Loucy (cell line): Measurements from ENCODE around the gene ENTHD1.

Experiments
- H2AFZ ChIP-seq: fragments of 200-600 bp; sonication (generic); 2 replicates; pipeline ENCODE4 v1.6.0; 2016; ENCODE audit warnings: antibody characterized with exemption, mild to moderate bottlenecking, low read length, moderate library complexity
- H3F3A ChIP-seq: fragments of 200-600 bp; 2 replicates; pipeline ENCODE4 v1.6.0; 2016; ENCODE audit warnings: antibody characterized with exemption, low read depth, mild to moderate bottlenecking
- H3K27me3 ChIP-seq: fragments of 200-600 bp; sonication (generic); 2 replicates; pipeline ENCODE4 v1.6.1; 2014; ENCODE audit warnings: low read length, mild to moderate bottlenecking; ENCODE audit not compliant: insufficient read depth, poor library complexity, severe bottlenecking
- H3K36me3 ChIP-seq: fragments of 200-600 bp; sonication (generic); 2 replicates; pipeline ENCODE4 v1.6.1; 2016; ENCODE audit warnings: low read length; ENCODE audit not compliant: insufficient read depth
- H3K4me1 ChIP-seq: fragments of 200-600 bp; sonication (generic); 2 replicates; pipeline ENCODE4 v1.5.1; 2014; ENCODE audit warnings: low read length, mild to moderate bottlenecking; ENCODE audit not compliant: insufficient read depth, poor library complexity, severe bottlenecking
- H3K4me2 ChIP-seq: fragments of 200-600 bp; sonication (generic); 2 replicates; pipeline ENCODE4 v1.6.0; 2014; ENCODE audit warnings: antibody characterized with exemption, low read length, low read depth, mild to moderate bottlenecking; ENCODE audit not compliant: poor library complexity, severe bottlenecking
- H3K4me3 ChIP-seq: fragments of 200-600 bp; sonication (generic); 2 replicates; pipeline ENCODE4 v1.5.1; 2014; ENCODE audit warnings: low read length, mild to moderate bottlenecking, mixed read lengths; ENCODE audit not compliant: poor library complexity, severe bottlenecking
- H3K79me2 ChIP-seq: fragments of 200-600 bp; sonication (generic); 2 replicates; pipeline ENCODE4 v1.6.1; 2014; ENCODE audit warnings: low read length; ENCODE audit not compliant: insufficient read depth
- H3K9ac ChIP-seq: fragments of 200-600 bp; sonication (generic); 2 replicates; pipeline ENCODE4 v1.6.0; 2014; ENCODE audit warnings: mild to moderate bottlenecking, low read depth, low read length, moderate library complexity; ENCODE audit not compliant: poor library complexity, severe bottlenecking
- H3K9me2 ChIP-seq: fragments of 200-600 bp; sonication (generic); replicated peaks from 2 replicates; pipeline ENCODE4 v1.6.1; 2016; ENCODE audit warnings: low read depth, low read length, mixed read lengths
- H3K9me3 ChIP-seq: fragments of 200-600 bp; sonication (generic); 2 replicates; pipeline ENCODE4 v1.6.1; 2014; ENCODE audit warnings: mild to moderate bottlenecking, antibody characterized with exemption, low read length, low read depth; ENCODE audit not compliant: insufficient read depth
- H4K20me1 ChIP-seq: fragments of 200-600 bp; sonication (generic); 2 replicates; pipeline ENCODE4 v1.6.0; 2014; ENCODE audit warnings: antibody characterized with exemption, low read length, mild to moderate bottlenecking; ENCODE audit not compliant: insufficient read depth, poor library complexity, severe bottlenecking
- EZH2phosphoT487 ChIP-seq: fragments of 200-600 bp; IDR thresholded peaks from 2 replicates; pipeline ENCODE4 v1.6.1; 2018; ENCODE audit warnings: antibody characterized with exemption, mild to moderate bottlenecking, moderate library complexity, borderline replicate concordance
- TF ChIP-seq, protein P1 (sequence below): fragments of 200-600 bp; sonication (generic); conservative IDR thresholded peaks from 2 replicates; pipeline ENCODE4 v1.5.1; 2014; ENCODE audit warnings: mild to moderate bottlenecking, antibody characterized with exemption, low read length

Gene ENTHD1

GRCh38 chr22:39724390-39724789 lies 169.2 kb downstream of the ENTHD1 start:
- Histone ChIP-seq H3F3A (no peaks in the 10 kb centered on the region), H3K36me3 (no peaks in the 10 kb centered on the region), H4K20me1 (no peaks in the 10 kb centered on the region), H2AFZ (no peak overlapping the region), H3K4me2 (no peak overlapping the region), H3K9me2 (no peaks in the 10 kb centered on the region), H3K4me1 (no peaks in the 10 kb centered on the region), H3K9ac (no peak overlapping the region), H3K27me3 (no peaks in the 10 kb centered on the region), H3K4me3 (no peak overlapping the region), H3K79me2 (no peaks in the 10 kb centered on the region), H3K9me3 (no peaks in the 10 kb centered on the region)
- TF ChIP-seq, protein P1, sequence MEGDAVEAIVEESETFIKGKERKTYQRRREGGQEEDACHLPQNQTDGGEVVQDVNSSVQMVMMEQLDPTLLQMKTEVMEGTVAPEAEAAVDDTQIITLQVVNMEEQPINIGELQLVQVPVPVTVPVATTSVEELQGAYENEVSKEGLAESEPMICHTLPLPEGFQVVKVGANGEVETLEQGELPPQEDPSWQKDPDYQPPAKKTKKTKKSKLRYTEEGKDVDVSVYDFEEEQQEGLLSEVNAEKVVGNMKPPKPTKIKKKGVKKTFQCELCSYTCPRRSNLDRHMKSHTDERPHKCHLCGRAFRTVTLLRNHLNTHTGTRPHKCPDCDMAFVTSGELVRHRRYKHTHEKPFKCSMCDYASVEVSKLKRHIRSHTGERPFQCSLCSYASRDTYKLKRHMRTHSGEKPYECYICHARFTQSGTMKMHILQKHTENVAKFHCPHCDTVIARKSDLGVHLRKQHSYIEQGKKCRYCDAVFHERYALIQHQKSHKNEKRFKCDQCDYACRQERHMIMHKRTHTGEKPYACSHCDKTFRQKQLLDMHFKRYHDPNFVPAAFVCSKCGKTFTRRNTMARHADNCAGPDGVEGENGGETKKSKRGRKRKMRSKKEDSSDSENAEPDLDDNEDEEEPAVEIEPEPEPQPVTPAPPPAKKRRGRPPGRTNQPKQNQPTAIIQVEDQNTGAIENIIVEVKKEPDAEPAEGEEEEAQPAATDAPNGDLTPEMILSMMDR, result no peak
- no peak for TF ChIP-seq EZH2phosphoT487

- no peaks in the 10 kb centered on the region for H3K36me3 ChIP-seq
- no peak for TF ChIP-seq EZH2phosphoT487
- TF ChIP-seq, protein P1, result no peak
- no peaks in the 10 kb centered on the region for H3K9me2 ChIP-seq
- no peaks in the 10 kb centered on the region for H3K9me3 ChIP-seq
- no peaks in the 10 kb centered on the region for H4K20me1 ChIP-seq
- no peaks in the 10 kb centered on the region for H3K79me2 ChIP-seq
- no peaks in the 10 kb centered on the region for H3K27me3 ChIP-seq
- H3F3A ChIP-seq, result no peaks in the 10 kb centered on the region
- no peaks in the 10 kb centered on the region for H3K4me1 ChIP-seq
- no peak overlapping the region for H3K9ac ChIP-seq
- no peak overlapping the region for H3K4me3 ChIP-seq
- H2AFZ ChIP-seq, result no peak overlapping the region
- H3K4me2 ChIP-seq, result no peak overlapping the region
Measured at GRCh38 chr22:39723899-39724351, 169.6 kb downstream of the ENTHD1 start.

- no peaks in the 10 kb centered on the region for H3K9me2 ChIP-seq
- no peaks in the 10 kb centered on the region for H3K79me2 ChIP-seq
- no peaks in the 10 kb centered on the region for H4K20me1 ChIP-seq
- no peak overlapping the region for H3K4me3 ChIP-seq
- TF ChIP-seq EZH2phosphoT487, result no peak
- TF ChIP-seq, protein P1, result no peak
- H3K9ac ChIP-seq, result no peak overlapping the region
- H3K9me3 ChIP-seq, result no peaks in the 10 kb centered on the region
- H3K4me1 ChIP-seq, result no peaks in the 10 kb centered on the region
- H3K36me3 ChIP-seq, result no peaks in the 10 kb centered on the region
- no peaks in the 10 kb centered on the region for H3K27me3 ChIP-seq
- H3F3A ChIP-seq, result no peaks in the 10 kb centered on the region
- no peak overlapping the region for H2AFZ ChIP-seq
- H3K4me2 ChIP-seq, result no peak overlapping the region
Measured at GRCh38 chr22:39723463-39723862, 170.1 kb downstream of the ENTHD1 start.
